Transverse colon (tissue), 4 donors: ENCODE measurements around the gene PRND. TPM values are rescaled to one million over a fixed set of nuclear protein-coding genes. Genes with fewer than 3 reads are reported as not detected.

Source experiments
- DNase-seq: peaks from one replicate; pipeline ENCODE4 v3.0.0-alpha.2; 2019
- H3K27ac ChIP-seq, 4 donors: fragments of 200-600 bp; sonication (generic); 2 replicates each; pipeline ENCODE4 v1.5.1; 2016 to 2018; ENCODE audit warnings: inconsistent platforms in 4 of 4
- H3K27me3 ChIP-seq: fragments of 200-600 bp; sonication (generic); 2 replicates; pipeline ENCODE4 v1.5.1; 2017; ENCODE audit warnings: inconsistent platforms
- H3K36me3 ChIP-seq, 4 donors: fragments of 200-600 bp; sonication (generic); 2 replicates each; pipeline ENCODE4 v1.5.1; 2017 to 2019; ENCODE audit warnings: inconsistent platforms in 4 of 4
- H3K4me1 ChIP-seq, 4 donors: fragments of 200-600 bp; sonication (generic); 2 replicates each; pipeline ENCODE4 v1.5.1; 2017 to 2020; ENCODE audit warnings: inconsistent platforms in 4 of 4
- H3K4me3 ChIP-seq, 4 donors: fragments of 200-600 bp; sonication (generic); 1 replicate in 1 of 4; 2 replicates in 3 of 4; pipeline versions ENCODE4 v1.5.1 to v1.6.1; 2017 to 2019; ENCODE audit warnings: inconsistent platforms in 4 of 4
- H3K9me3 ChIP-seq, 2 donors: fragments of 200-600 bp; sonication (generic); 2 replicates each; pipeline ENCODE4 v1.5.1; 2017 to 2019; ENCODE audit warnings: inconsistent platforms in 2 of 2
- CTCF ChIP-seq, 5 experiments: fragments of 200-600 bp in 3 of 5; fragments of 450-650 bp in 2 of 5; sonication (generic) in 3 of 5; IDR thresholded peaks; 1 replicate in 2 of 5; 2 replicates in 3 of 5; pipeline ENCODE4 v1.5.1; 2016 to 2017; ENCODE audit warnings: antibody characterized with exemption in 5 of 5, inconsistent platforms in 3 of 5, mild to moderate bottlenecking in 2 of 5, moderate library complexity in 1 of 5
- EP300 ChIP-seq: sonication (generic); formaldehyde crosslinking; IDR thresholded peaks from one replicate; pipeline ENCODE4 v1.6.1; 2017; ENCODE audit warnings: antibody characterized with exemption, low read depth
- POLR2A ChIP-seq: fragments of 450-650 bp; IDR thresholded peaks from one replicate; pipeline ENCODE4 v1.6.1; 2016; ENCODE audit warnings: antibody characterized with exemption, mild to moderate bottlenecking, moderate library complexity
- POLR2AphosphoS5 ChIP-seq, 3 donors: sonication (generic); formaldehyde crosslinking; IDR thresholded peaks; one replicate each; pipeline ENCODE4 v1.6.1; 2016; ENCODE audit warnings: antibody characterized with exemption in 3 of 3
- WGBS, 2 donors: methylation state at CpG; one replicate each; pipeline ENCODE4 v1.1.5; 2018; ENCODE audit warnings: low coverage in 1 of 2; 5-methylcytosine and 5-hydroxymethylcytosine counted together
- in situ Hi-C, 4 donors: fragments of 200-750 bp; cut with MboI; loops; one replicate each; pipeline versions ENCODE4 v1.15.0 to v1.15.1; 2017; ENCODE audit warnings: low sequenced_read_pairs in 3 of 4, low pct_ligation_motif_present in 1 of 4, low pct_unique_long_range_greater_than_20kb in 1 of 4
- intact Hi-C: fragments of 100-400 bp; cut with DNase I; formaldehyde crosslinking; loops from one replicate; pipeline ENCODE4 v1.15.1; 2023; ENCODE audit warnings: low total_unique reads
- total RNA-seq, 4 donors: library from RNA; depleted of rRNA; stranded (reverse); fragments of >200 nt; gene quantifications; one replicate each; pipeline ENCODE4 v1.1.0, GENCODE V29; 2016

Gene PRND
- total RNA-seq, 4 donors from 2014 or later, result not detected

- TF ChIP-seq CTCF (IDR thresholded peaks at IDR 0.05) (no peak), POLR2A (no peak), EP300 (no peak), POLR2AphosphoS5 (IDR thresholded peaks at IDR 0.05) (no peak)
- H3K4me3 ChIP-seq, result no peak overlapping the region
- H3K27ac ChIP-seq, result no peak overlapping the region
- intact Hi-C loops (no loop called here), in situ Hi-C loops (loop anchor here in 1 of 4 donors (5.0 kb wide), 1 partner anchor 192 kb away; no protein-coding TSS in a partner anchor)
- no peaks in the 10 kb centered on the region for H3K27me3 ChIP-seq
- no peaks in the 10 kb centered on the region for H3K9me3 ChIP-seq
- WGBS, 2 donors, result 92% methylated on average over 3 of the region's 3 CpGs; no CpG with 5 or more reads in 1 of the 2 donors
- no peak for DNase-seq
- H3K4me1 ChIP-seq, result peaks cover 0 to 6% (median 5%) of the 10 kb centered on the region in 4 donors
- no peaks in the 10 kb centered on the region for H3K36me3 ChIP-seq
Observed at GRCh38 chr20:4765681-4766080, 44.0 kb downstream of the PRND start.

GRCh38 chr20:4766631-4767030 is 44.9 kb downstream of the PRND start:
- intact Hi-C loops (no loop called here), in situ Hi-C loops (loop anchor here in 1 of 4 donors (5.0 kb wide), 1 partner anchor 191 kb away; no protein-coding TSS in a partner anchor)
- Histone ChIP-seq H3K4me1 (no peaks in the 10 kb centered on the region), H3K27me3 (no peaks in the 10 kb centered on the region), H3K36me3 (no peaks in the 10 kb centered on the region), H3K27ac (no peak overlapping the region), H3K4me3 (no peak overlapping the region), H3K9me3 (peaks cover 0 to under 1% of the 10 kb centered on the region in 2 donors)
- 45 to 55% methylated on average over 2 of the region's 2 CpGs for WGBS, 2 donors
- no peak for DNase-seq
- no peak for TF ChIP-seq CTCF (IDR thresholded peaks at IDR 0.05)
- TF ChIP-seq POLR2AphosphoS5 (IDR thresholded peaks at IDR 0.05), result no peak
- no peak for TF ChIP-seq EP300
- no peak for TF ChIP-seq POLR2A

GRCh38 chr20:4767084-4767483 is 45.4 kb downstream of the PRND start:
- Histone ChIP-seq H3K4me3 (no peak overlapping the region), H3K4me1 (no peaks in the 10 kb centered on the region), H3K27me3 (no peaks in the 10 kb centered on the region), H3K36me3 (no peaks in the 10 kb centered on the region), H3K27ac (no peak overlapping the region), H3K9me3 (peaks cover 0 to 5% of the 10 kb centered on the region in 2 donors)
- TF ChIP-seq CTCF (IDR thresholded peaks at IDR 0.05) (no peak), POLR2A (no peak), POLR2AphosphoS5 (IDR thresholded peaks at IDR 0.05) (no peak), EP300 (no peak)
- WGBS, 2 donors, result 83 to 88% methylated on average over 3 of the region's 3 CpGs
- no peak for DNase-seq
- in situ Hi-C loops (loop anchor here in 1 of 4 donors (5.0 kb wide), 1 partner anchor 190 kb away; no protein-coding TSS in a partner anchor), intact Hi-C loops (no loop called here)

- TF ChIP-seq EP300 (no peak), POLR2AphosphoS5 (IDR thresholded peaks at IDR 0.05) (no peak), CTCF (IDR thresholded peaks at IDR 0.05) (no peak)
- H3K4me1 ChIP-seq, result no peaks in the 10 kb centered on the region
- peaks cover 0 to 9% of the 10 kb centered on the region in 2 donors for H3K9me3 ChIP-seq
- H3K4me3 ChIP-seq, result no peak overlapping the region
- H3K36me3 ChIP-seq, result no peaks in the 10 kb centered on the region
- H3K27ac ChIP-seq, result no peak overlapping the region
- WGBS, 2 donors, result 75% methylated on average over 2 of the region's 2 CpGs; no CpG with 5 or more reads in 1 of the 2 donors
- in situ Hi-C loops, result loop anchor here in 1 of 4 donors (5.0 kb wide), 1 partner anchor 188 kb away; no protein-coding TSS in a partner anchor
- no peaks in the 10 kb centered on the region for H3K27me3 ChIP-seq
- no peak for DNase-seq
- intact Hi-C loops, result no loop called here
Observed at GRCh38 chr20:4769328-4769727, 47.6 kb downstream of the PRND start.
